ENCODE measurements around the gene MAZ. TPM values are rescaled to one million over a fixed set of nuclear protein-coding genes. Genes with fewer than 3 reads are reported as not detected.
A peak's percentile ranks its signal among the peaks of the same experiment; 100 is the strongest.
"Not testable (repeated sequence)": the region's sequence is repeated elsewhere in the genome, so short reads cannot be mapped to it uniquely, and the experiment has no call there.

Gene MAZ
- total RNA-seq, 2 donors from 2014 or later = 241 to 424 TPM

- Mint-ChIP-seq H3K4me3 (peak overlapping the region; percentile 98), H3K9me3 (no peaks in the 10 kb centered on the region), H3K27ac (peak overlapping the region; percentile 81 to 92), H3K4me1 (ENCODE audit: low read depth in 2 of 2) (peaks cover 36 to 37% of the 10 kb centered on the region in 2 donors), H3K36me3 (peaks cover 5% of the 10 kb centered on the region), H3K27me3 (no peaks in the 10 kb centered on the region)
- ATAC-seq = no peak
- DNase-seq (ENCODE audit: low spot score) = no peak
Observed at GRCh38 chr16:29791845-29792807, 14.2 kb upstream of the MAZ start.

GRCh38 chr16:29793153-29793552 is 13.2 kb upstream of the MAZ start:
- not testable (repeated sequence) for H3K27me3 Mint-ChIP-seq; DNase-seq (ENCODE audit: low spot score); H3K9me3 Mint-ChIP-seq; ATAC-seq
- H3K36me3 Mint-ChIP-seq = peaks cover 10% of the 10 kb centered on the region
- peak overlapping the region in 1 of 2 donors; percentile 92 for H3K27ac Mint-ChIP-seq
- peaks cover 36 to 37% of the 10 kb centered on the region in 2 donors for H3K4me1 Mint-ChIP-seq (ENCODE audit: low read depth in 2 of 2)
- H3K4me3 Mint-ChIP-seq = peak overlapping the region; percentile 98

- DNase-seq (ENCODE audit: low spot score) (no peak), ATAC-seq (no peak)
- no peaks in the 10 kb centered on the region for H3K9me3 Mint-ChIP-seq
- H3K4me1 Mint-ChIP-seq (ENCODE audit: low read depth in 2 of 2) = peaks cover 36 to 37% of the 10 kb centered on the region in 2 donors
- H3K27me3 Mint-ChIP-seq = no peaks in the 10 kb centered on the region
- H3K36me3 Mint-ChIP-seq = peaks cover 17% of the 10 kb centered on the region
- peak overlapping the region in 1 of 2 donors; percentile 19 for H3K27ac Mint-ChIP-seq
- no peak overlapping the region for H3K4me3 Mint-ChIP-seq
Observed at GRCh38 chr16:29794231-29794710, 12.1 kb upstream of the MAZ start.

GRCh38 chr16:29802416-29802935 is 3.9 kb upstream of the MAZ start:
- no peaks in the 10 kb centered on the region for H3K9me3 Mint-ChIP-seq
- H3K4me1 Mint-ChIP-seq (ENCODE audit: low read depth in 2 of 2) = peaks cover 18% of the 10 kb centered on the region in 2 donors
- H3K36me3 Mint-ChIP-seq = peaks cover 17% of the 10 kb centered on the region
- peak overlapping the region; percentile 98 to 99 for H3K27ac Mint-ChIP-seq
- no peak for DNase-seq (ENCODE audit: low spot score)
- no peak for ATAC-seq
- no peaks in the 10 kb centered on the region for H3K27me3 Mint-ChIP-seq
- H3K4me3 Mint-ChIP-seq = no peak overlapping the region

GRCh38 chr16:29804020-29804419 is 2.3 kb upstream of the MAZ start:
- Mint-ChIP-seq H3K4me1 (ENCODE audit: low read depth in 2 of 2) (peaks cover 31 to 32% of the 10 kb centered on the region in 2 donors), H3K27me3 (no peaks in the 10 kb centered on the region), H3K27ac (peak overlapping the region; percentile 98 to 99), H3K36me3 (peaks cover 12% of the 10 kb centered on the region), H3K4me3 (peak overlapping the region; percentile 99), H3K9me3 (no peaks in the 10 kb centered on the region)
- ATAC-seq (no peak), DNase-seq (ENCODE audit: low spot score) (no peak)

- Mint-ChIP-seq H3K27me3 (no peaks in the 10 kb centered on the region), H3K9me3 (no peaks in the 10 kb centered on the region), H3K27ac (peak overlapping the region; percentile 98 to 99), H3K36me3 (peaks cover 12% of the 10 kb centered on the region), H3K4me1 (ENCODE audit: low read depth in 2 of 2) (peaks cover 31 to 32% of the 10 kb centered on the region in 2 donors), H3K4me3 (peak overlapping the region; percentile 99)
- ATAC-seq = no peak
- no peak for DNase-seq (ENCODE audit: low spot score)
Observed at GRCh38 chr16:29804455-29805231, 1.7 kb upstream of the MAZ start.

GRCh38 chr16:29805232-29806098 is 864 bp upstream of the MAZ start:
- peak; percentile 82 to 86 for ATAC-seq
- peak overlapping the region; percentile 98 to 99 for H3K27ac Mint-ChIP-seq
- H3K36me3 Mint-ChIP-seq = peaks cover 12% of the 10 kb centered on the region
- peak overlapping the region; percentile 99 for H3K4me3 Mint-ChIP-seq
- peak; percentile 99 for DNase-seq (ENCODE audit: low spot score)
- H3K9me3 Mint-ChIP-seq = no peaks in the 10 kb centered on the region
- peaks cover 36% of the 10 kb centered on the region in 2 donors for H3K4me1 Mint-ChIP-seq (ENCODE audit: low read depth in 2 of 2)
- no peaks in the 10 kb centered on the region for H3K27me3 Mint-ChIP-seq

GRCh38 chr16:29806641-29807425 is 504 bp downstream of the MAZ start:
- H3K36me3 Mint-ChIP-seq = peaks cover 7% of the 10 kb centered on the region
- peak overlapping the region; percentile 99 for H3K4me3 Mint-ChIP-seq
- peak overlapping the region; percentile 93 to 97 for H3K27ac Mint-ChIP-seq
- DNase-seq (ENCODE audit: low spot score) (no peak), ATAC-seq (no peak)
- no peaks in the 10 kb centered on the region for H3K9me3 Mint-ChIP-seq
- H3K27me3 Mint-ChIP-seq = no peaks in the 10 kb centered on the region
- H3K4me1 Mint-ChIP-seq (ENCODE audit: low read depth in 2 of 2) = peaks cover 49% of the 10 kb centered on the region in 2 donors

- no peaks in the 10 kb centered on the region for H3K27me3 Mint-ChIP-seq
- ATAC-seq (peak; percentile 26 to 56), DNase-seq (ENCODE audit: low spot score) (peak; percentile 92)
- H3K4me3 Mint-ChIP-seq = peak overlapping the region; percentile 99
- peaks cover 7% of the 10 kb centered on the region for H3K36me3 Mint-ChIP-seq
- no peaks in the 10 kb centered on the region for H3K9me3 Mint-ChIP-seq
- peaks cover 49 to 52% of the 10 kb centered on the region in 2 donors for H3K4me1 Mint-ChIP-seq (ENCODE audit: low read depth in 2 of 2)
- H3K27ac Mint-ChIP-seq = peak overlapping the region; percentile 93 to 97
Observed at GRCh38 chr16:29807426-29808218, 1.3 kb downstream of the MAZ start.

- DNase-seq (ENCODE audit: low spot score) (no peak), ATAC-seq (no peak)
- Mint-ChIP-seq H3K27me3 (no peaks in the 10 kb centered on the region), H3K4me1 (ENCODE audit: low read depth in 2 of 2) (peaks cover 49 to 52% of the 10 kb centered on the region in 2 donors), H3K9me3 (no peaks in the 10 kb centered on the region), H3K4me3 (peak overlapping the region; percentile 99), H3K27ac (peak overlapping the region; percentile 93 to 97), H3K36me3 (peaks cover 7% of the 10 kb centered on the region)
Observed at GRCh38 chr16:29808219-29808900, 2.0 kb downstream of the MAZ start.

- Mint-ChIP-seq H3K36me3 (peaks cover 7% of the 10 kb centered on the region), H3K9me3 (no peaks in the 10 kb centered on the region)
Observed at GRCh38 chr16:29809031-29809747, 2.9 kb downstream of the MAZ start.

More at GRCh38 chr16:29809031-29809747, 2.9 kb downstream of the MAZ start:
- Mint-ChIP-seq H3K27ac (peak overlapping the region; percentile 93 to 97), H3K4me3 (peak overlapping the region; percentile 99), H3K4me1 (ENCODE audit: low read depth in 2 of 2) (peaks cover 42 to 46% of the 10 kb centered on the region in 2 donors), H3K27me3 (no peaks in the 10 kb centered on the region)
- DNase-seq (ENCODE audit: low spot score) = no peak
- ATAC-seq = no peak

Data from natural killer cell treated with Interleukin-12 subunit alpha and Interleukin-12 subunit beta and Interleukin-15 and Interleukin-18, amount 100 ng/mL, for 72 hours (primary cell).